HCT116 (cell line): Measurements from ENCODE around the gene ADGRG1. TPM values are rescaled to one million over a fixed set of nuclear protein-coding genes. Genes with fewer than 3 reads are reported as not detected.

Source experiments
- ATAC-seq: fragments of 200-7000 bp; cut with Tn5 transposase; 2 replicates; pipeline ENCODE4 v1.9.1; 2020; ENCODE audit warnings: mild to moderate bottlenecking, moderate library complexity
- BruUV-seq: library from RNA; stranded (reverse); fragments of 400-500 nt; replicated peaks from 2 replicates; lab custom pipeline; 2021; lab: Mats Ljungman, UMichigan
- CTCF ChIA-PET: fragments of 300-600 bp; sonication (Branson Sonifier 250); formaldehyde crosslinking; loops from one replicate; lab custom pipeline; 2021; ENCODE audit warnings: antibody characterized with exemption; lab: Charles Lee
- POLR2A ChIA-PET: fragments of 300-600, 350-600 bp; sonication (Branson Sonifier 250); formaldehyde crosslinking; loops from one replicate; lab custom pipeline; 2021; ENCODE audit warnings: antibody characterized with exemption; lab: Charles Lee
- RAD21 ChIA-PET, 2 experiments: fragments of 300-600 bp; sonication (Branson Sonifier 250); formaldehyde crosslinking; loops; one replicate each; lab custom pipeline; 2023; ENCODE audit warnings: low total read pairs in 2 of 2; ENCODE audit not compliant: uncharacterized antibody in 2 of 2, unreplicated experiment in 2 of 2, low non-redundant PET in 1 of 2; lab: Charles Lee
- DNase-seq: peaks from one replicate; pipeline ENCODE4 v3.0.0-alpha.2; 2010; ENCODE audit warnings: low read depth, low spot score
- H2AFZ ChIP-seq: fragments of 200-600 bp; shearing (Covaris generic), sonication (generic); 2 replicates; pipeline ENCODE4 v1.6.1; 2017; ENCODE audit warnings: low read depth, mixed run types, mixed read lengths, antibody characterized with exemption, low read length; ENCODE audit not compliant: poor library complexity, severe bottlenecking
- H3K27ac ChIP-seq: 2 replicates; pipeline ENCODE4 v1.5.1; 2012; ENCODE audit warnings: low read depth, low read length
- H3K27me3 ChIP-seq: fragments of 200-600 bp; sonication (generic); 2 replicates; pipeline ENCODE4 v1.6.1; 2016; ENCODE audit warnings: mixed run types, low read length, mixed read lengths; ENCODE audit not compliant: insufficient read depth
- H3K36me3 ChIP-seq, 2 experiments: fragments of 200-500 bp in 1 of 2; fragments of 200-600 bp in 1 of 2; sonication (Bioruptor generic) in 1 of 2; sonication (generic) in 1 of 2; 2 replicates each; pipeline versions ENCODE4 v1.5.1 to v1.6.1; 2014 to 2016; ENCODE audit warnings: low read length in 2 of 2, inconsistent platforms in 1 of 2, mixed read lengths in 1 of 2, mixed run types in 1 of 2; ENCODE audit not compliant: insufficient read depth in 2 of 2, control insufficient read depth in 1 of 2
- H3K4me1 ChIP-seq, 2 experiments: fragments of 200-600 bp in 1 of 2; sonication (generic) in 1 of 2; 2 replicates each; pipeline versions ENCODE4 v1.5.1 to v1.6.1; 2012 to 2017; ENCODE audit warnings: low read length in 2 of 2, inconsistent platforms in 1 of 2, mild to moderate bottlenecking in 1 of 2, mixed read lengths in 1 of 2, mixed run types in 1 of 2, moderate library complexity in 1 of 2; ENCODE audit not compliant: insufficient read depth in 2 of 2, control insufficient read depth in 1 of 2
- H3K4me2 ChIP-seq: fragments of 200-600 bp; sonication (generic); 2 replicates; pipeline ENCODE4 v1.6.1; 2017; ENCODE audit warnings: mixed run types, low read length, mixed read lengths
- H3K4me3 ChIP-seq, 2 experiments: fragments of 200-600 bp in 1 of 2; sonication (generic) in 1 of 2; replicated peaks in 1 of 2; 2 replicates each; pipeline ENCODE4 v1.5.1; 2011 to 2016; ENCODE audit warnings: low read length in 2 of 2, control low read depth in 1 of 2, low read depth in 1 of 2, mild to moderate bottlenecking in 1 of 2, mixed read lengths in 1 of 2, mixed run types in 1 of 2
- H3K79me2 ChIP-seq: fragments of 200-600 bp; sonication (generic); 2 replicates; pipeline ENCODE4 v1.6.1; 2017; ENCODE audit warnings: mild to moderate bottlenecking, mixed run types, low read length, moderate library complexity, mixed read lengths; ENCODE audit not compliant: insufficient read depth
- H3K9ac ChIP-seq: fragments of 200-600 bp; sonication (generic); 2 replicates; pipeline ENCODE4 v1.6.1; 2016; ENCODE audit warnings: low read length, mixed read lengths
- H3K9me2 ChIP-seq: fragments of 200-600 bp; sonication (generic), shearing (Covaris generic); 2 replicates; pipeline ENCODE4 v1.6.1; 2017; ENCODE audit warnings: mixed run types, mild to moderate bottlenecking, moderate library complexity; ENCODE audit not compliant: insufficient read depth
- H3K9me3 ChIP-seq, 2 experiments: fragments of 200-500 bp in 1 of 2; fragments of 200-600 bp in 1 of 2; sonication (Bioruptor generic) in 1 of 2; sonication (generic) in 1 of 2; 2 replicates each; pipeline ENCODE4 v1.6.1; 2014 to 2017; ENCODE audit warnings: low read length in 2 of 2, mixed read lengths in 2 of 2, inconsistent platforms in 1 of 2, low read depth in 1 of 2, mild to moderate bottlenecking in 1 of 2, mixed run types in 1 of 2, moderate library complexity in 1 of 2; ENCODE audit not compliant: control insufficient read depth in 1 of 2, insufficient read depth in 1 of 2
- H4K20me1 ChIP-seq: fragments of 200-600 bp; sonication (generic), shearing (Covaris generic); 2 replicates; pipeline ENCODE4 v1.6.1; 2017; ENCODE audit warnings: mixed run types, mild to moderate bottlenecking, moderate library complexity; ENCODE audit not compliant: insufficient read depth
- EZH2 ChIP-seq: fragments of 200-600 bp; sonication (generic); IDR thresholded peaks from 2 replicates; pipeline ENCODE4 v1.6.1; 2017; ENCODE audit warnings: antibody characterized with exemption, mixed run types
- EZH2phosphoT487 ChIP-seq: fragments of 200-600 bp; IDR thresholded peaks from 2 replicates; pipeline ENCODE4 v1.6.1; 2018; ENCODE audit warnings: antibody characterized with exemption, borderline replicate concordance
- JUND ChIP-seq: IDR thresholded peaks from 2 replicates; pipeline ENCODE4 v1.6.1; 2012
- POLR2A ChIP-seq: IDR thresholded peaks from 2 replicates; pipeline ENCODE4 v1.7.0; 2011; ENCODE audit warnings: borderline replicate concordance; ENCODE audit not compliant: insufficient read depth, insufficient read length; ENCODE audit errors: extremely low read depth
- POLR2AphosphoS5 ChIP-seq: IDR thresholded peaks from 2 replicates; pipeline ENCODE4 v1.6.1; 2011; ENCODE audit warnings: mild to moderate bottlenecking, low read depth, low read length, moderate library complexity
- RAD21 ChIP-seq: IDR thresholded peaks from 2 replicates; pipeline ENCODE4 v1.6.1; 2012; ENCODE audit warnings: low read depth, mild to moderate bottlenecking
- TCF7L2 ChIP-seq: IDR thresholded peaks from 2 replicates; pipeline ENCODE4 v1.7.0; 2011; ENCODE audit warnings: borderline replicate concordance, inconsistent platforms; ENCODE audit not compliant: insufficient read depth, insufficient read length; ENCODE audit errors: extremely low read depth
- intact Hi-C: fragments of 100-400 bp; cut with micrococcal nuclease; formaldehyde crosslinking; loops from 2 replicates; pipeline ENCODE4 v1.10.0; 2022
- total RNA-seq: library from RNA; stranded (reverse); gene quantifications from one replicate; pipeline ENCODE4 v1.2.1, GENCODE V29; 2021; ENCODE audit not compliant: unreplicated experiment
- TF ChIP-seq, protein P1 (sequence below): IDR thresholded peaks from 2 replicates; pipeline ENCODE4 v1.6.1; 2012
- TF ChIP-seq, protein P2 (sequence below): IDR thresholded peaks from 2 replicates; pipeline ENCODE4 v1.6.1; 2012; ENCODE audit warnings: low read depth
- TF ChIP-seq, protein P3 (sequence below), 3 experiments: fragments of 200-600 bp in 1 of 3; sonication (generic) in 1 of 3; IDR thresholded peaks in 2 of 3; conservative IDR thresholded peaks in 1 of 3; 2 replicates each; pipeline ENCODE4 v1.5.1; 2012 to 2017; ENCODE audit warnings: low read depth in 2 of 3, low read length in 2 of 3, antibody characterized with exemption in 1 of 3, borderline replicate concordance in 1 of 3, control low read depth in 1 of 3, mild to moderate bottlenecking in 1 of 3, mixed read lengths in 1 of 3, mixed run types in 1 of 3, moderate library complexity in 1 of 3; ENCODE audit not compliant: insufficient read depth in 1 of 3

Gene ADGRG1
- total RNA-seq, 1 experiment from 2014 or later = 36.4 TPM

DNA sequence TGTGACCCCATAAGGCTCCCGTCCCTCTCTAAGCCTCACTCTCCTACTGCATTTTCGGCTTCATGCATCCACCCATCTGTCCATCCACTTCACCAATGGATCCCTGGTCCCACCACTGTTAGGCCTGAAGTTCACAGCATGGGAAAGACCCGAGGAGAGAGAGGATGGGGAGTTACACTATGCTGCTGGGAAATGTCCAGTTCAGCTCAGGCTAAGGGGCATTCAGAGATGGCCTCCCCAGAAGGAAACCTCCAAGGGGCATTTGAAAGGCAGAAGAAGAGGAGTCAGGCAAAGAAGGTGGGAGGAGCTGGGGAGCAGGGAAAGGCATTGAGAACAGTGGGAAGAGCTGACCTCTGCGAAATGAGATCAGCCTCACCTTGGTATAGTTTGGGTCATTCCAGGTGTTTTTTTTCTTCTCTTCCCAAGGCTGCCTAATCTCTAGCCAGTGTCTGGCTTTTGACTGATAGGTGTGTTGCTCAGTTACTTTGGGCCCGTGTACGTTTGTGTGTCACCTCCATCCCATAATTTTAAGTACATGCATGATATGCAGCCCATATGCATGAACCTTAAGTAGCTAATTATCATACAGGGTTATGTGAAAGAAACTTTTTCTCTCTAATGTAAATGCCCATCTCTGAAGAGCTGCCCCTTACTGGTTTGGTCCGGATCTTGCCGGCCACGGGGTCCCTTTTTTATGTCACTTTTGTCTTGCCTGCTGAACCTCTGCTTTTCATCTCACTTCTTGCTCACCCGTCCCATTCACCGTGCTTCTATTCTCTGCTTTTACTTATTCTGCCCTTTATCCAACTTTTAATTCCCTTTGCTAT lies 54.6 kb downstream of the ADGRG1 start:
- H3K9ac ChIP-seq = no peak overlapping the region
- no peaks in the 10 kb centered on the region for H3K4me1 ChIP-seq
- H3K27me3 ChIP-seq = no peaks in the 10 kb centered on the region
- no peak for TF ChIP-seq JUND
- TF ChIP-seq POLR2AphosphoS5 = no peak
- TF ChIP-seq, protein P1, sequence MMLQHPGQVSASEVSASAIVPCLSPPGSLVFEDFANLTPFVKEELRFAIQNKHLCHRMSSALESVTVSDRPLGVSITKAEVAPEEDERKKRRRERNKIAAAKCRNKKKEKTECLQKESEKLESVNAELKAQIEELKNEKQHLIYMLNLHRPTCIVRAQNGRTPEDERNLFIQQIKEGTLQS = no peak
- TF ChIP-seq POLR2A = peak; percentile 54
- TF ChIP-seq, all 23 proteins: peak for 1
- no peak for DNase-seq
- Histone ChIP-seq H4K20me1 (no peaks in the 10 kb centered on the region), H3K4me2 (no peak overlapping the region), H2AFZ (no peak overlapping the region), H3K4me3 (no peak overlapping the region), H3K27ac (no peak overlapping the region), H3K36me3 (no peaks in the 10 kb centered on the region), H3K9me2 (no peaks in the 10 kb centered on the region), H3K9me3 (no peaks in the 10 kb centered on the region), H3K79me2 (no peaks in the 10 kb centered on the region)
- RAD21 ChIA-PET = no interaction called here
- intact Hi-C loops = no loop called here
- CTCF ChIA-PET = no interaction called here
- no TSS peak for BruUV-seq
- POLR2A ChIA-PET = interaction anchor here (0.6 kb wide), 1 partner anchor 281 kb away, joined by 3 read pairs; no protein-coding TSS in a partner anchor
- ATAC-seq = no peak; the same call in 1 of the 2 replicates

DNA sequence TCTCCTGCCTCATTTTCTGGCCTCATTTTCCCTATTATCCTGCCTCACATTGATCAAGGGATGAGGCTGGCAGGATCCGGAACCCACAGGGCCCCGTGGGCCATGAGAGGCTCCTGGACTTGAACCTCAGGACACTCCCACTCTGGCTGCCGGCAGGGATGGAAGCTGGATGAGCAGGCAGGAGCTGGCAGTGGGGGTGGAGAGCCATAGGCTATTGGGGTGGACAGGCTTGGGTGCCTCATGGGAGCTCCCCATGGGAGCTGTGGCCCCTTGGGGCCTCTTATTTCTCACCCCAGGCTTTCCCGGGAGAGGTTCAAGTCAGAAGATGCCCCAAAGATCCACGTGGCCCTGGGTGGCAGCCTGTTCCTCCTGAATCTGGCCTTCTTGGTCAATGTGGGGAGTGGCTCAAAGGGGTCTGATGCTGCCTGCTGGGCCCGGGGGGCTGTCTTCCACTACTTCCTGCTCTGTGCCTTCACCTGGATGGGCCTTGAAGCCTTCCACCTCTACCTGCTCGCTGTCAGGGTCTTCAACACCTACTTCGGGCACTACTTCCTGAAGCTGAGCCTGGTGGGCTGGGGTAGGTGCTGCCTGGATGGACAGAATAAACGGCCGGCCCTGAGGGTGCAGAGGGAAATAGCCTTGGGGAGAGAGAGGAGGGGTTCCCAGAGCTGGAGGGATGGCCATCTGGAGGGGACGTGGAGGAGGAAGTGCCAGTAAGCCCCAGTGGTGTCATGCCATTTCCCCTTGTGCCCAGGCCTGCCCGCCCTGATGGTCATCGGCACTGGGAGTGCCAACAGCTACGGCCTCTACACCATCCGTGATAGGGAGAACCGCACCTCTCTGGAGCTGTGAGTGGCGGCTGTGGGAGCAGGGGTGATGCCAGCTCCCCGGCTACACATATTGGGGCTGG lies 55.5 kb downstream of the ADGRG1 start:
- Histone ChIP-seq H3K27me3 (no peaks in the 10 kb centered on the region), H3K4me2 (no peak overlapping the region), H3K9me2 (no peaks in the 10 kb centered on the region), H3K9me3 (no peaks in the 10 kb centered on the region), H2AFZ (no peak overlapping the region), H3K27ac (no peak overlapping the region), H4K20me1 (no peaks in the 10 kb centered on the region), H3K4me1 (no peaks in the 10 kb centered on the region), H3K79me2 (no peaks in the 10 kb centered on the region), H3K36me3 (no peaks in the 10 kb centered on the region), H3K4me3 (no peak overlapping the region), H3K9ac (no peak overlapping the region)
- intact Hi-C loops = no loop called here
- POLR2A ChIA-PET = interaction anchor here (0.6 to 1.2 kb wide), 2 partner anchors 51 to 282 kb away, joined by 3 read pairs; partner anchors contain the start of gene KATNB1
- CTCF ChIA-PET = no interaction called here
- DNase-seq (no peak), ATAC-seq (no peak)
- RAD21 ChIA-PET = no interaction called here
- no TSS peak for BruUV-seq
- TF ChIP-seq RAD21 (no peak), POLR2AphosphoS5 (no peak), JUND (no peak), TCF7L2 (no peak), EZH2phosphoT487 (no peak), EZH2 (no peak)
- TF ChIP-seq, protein P2, sequence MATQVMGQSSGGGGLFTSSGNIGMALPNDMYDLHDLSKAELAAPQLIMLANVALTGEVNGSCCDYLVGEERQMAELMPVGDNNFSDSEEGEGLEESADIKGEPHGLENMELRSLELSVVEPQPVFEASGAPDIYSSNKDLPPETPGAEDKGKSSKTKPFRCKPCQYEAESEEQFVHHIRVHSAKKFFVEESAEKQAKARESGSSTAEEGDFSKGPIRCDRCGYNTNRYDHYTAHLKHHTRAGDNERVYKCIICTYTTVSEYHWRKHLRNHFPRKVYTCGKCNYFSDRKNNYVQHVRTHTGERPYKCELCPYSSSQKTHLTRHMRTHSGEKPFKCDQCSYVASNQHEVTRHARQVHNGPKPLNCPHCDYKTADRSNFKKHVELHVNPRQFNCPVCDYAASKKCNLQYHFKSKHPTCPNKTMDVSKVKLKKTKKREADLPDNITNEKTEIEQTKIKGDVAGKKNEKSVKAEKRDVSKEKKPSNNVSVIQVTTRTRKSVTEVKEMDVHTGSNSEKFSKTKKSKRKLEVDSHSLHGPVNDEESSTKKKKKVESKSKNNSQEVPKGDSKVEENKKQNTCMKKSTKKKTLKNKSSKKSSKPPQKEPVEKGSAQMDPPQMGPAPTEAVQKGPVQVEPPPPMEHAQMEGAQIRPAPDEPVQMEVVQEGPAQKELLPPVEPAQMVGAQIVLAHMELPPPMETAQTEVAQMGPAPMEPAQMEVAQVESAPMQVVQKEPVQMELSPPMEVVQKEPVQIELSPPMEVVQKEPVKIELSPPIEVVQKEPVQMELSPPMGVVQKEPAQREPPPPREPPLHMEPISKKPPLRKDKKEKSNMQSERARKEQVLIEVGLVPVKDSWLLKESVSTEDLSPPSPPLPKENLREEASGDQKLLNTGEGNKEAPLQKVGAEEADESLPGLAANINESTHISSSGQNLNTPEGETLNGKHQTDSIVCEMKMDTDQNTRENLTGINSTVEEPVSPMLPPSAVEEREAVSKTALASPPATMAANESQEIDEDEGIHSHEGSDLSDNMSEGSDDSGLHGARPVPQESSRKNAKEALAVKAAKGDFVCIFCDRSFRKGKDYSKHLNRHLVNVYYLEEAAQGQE = no peak
- TF ChIP-seq, protein P1 = no peak
- TF ChIP-seq, protein P3, sequence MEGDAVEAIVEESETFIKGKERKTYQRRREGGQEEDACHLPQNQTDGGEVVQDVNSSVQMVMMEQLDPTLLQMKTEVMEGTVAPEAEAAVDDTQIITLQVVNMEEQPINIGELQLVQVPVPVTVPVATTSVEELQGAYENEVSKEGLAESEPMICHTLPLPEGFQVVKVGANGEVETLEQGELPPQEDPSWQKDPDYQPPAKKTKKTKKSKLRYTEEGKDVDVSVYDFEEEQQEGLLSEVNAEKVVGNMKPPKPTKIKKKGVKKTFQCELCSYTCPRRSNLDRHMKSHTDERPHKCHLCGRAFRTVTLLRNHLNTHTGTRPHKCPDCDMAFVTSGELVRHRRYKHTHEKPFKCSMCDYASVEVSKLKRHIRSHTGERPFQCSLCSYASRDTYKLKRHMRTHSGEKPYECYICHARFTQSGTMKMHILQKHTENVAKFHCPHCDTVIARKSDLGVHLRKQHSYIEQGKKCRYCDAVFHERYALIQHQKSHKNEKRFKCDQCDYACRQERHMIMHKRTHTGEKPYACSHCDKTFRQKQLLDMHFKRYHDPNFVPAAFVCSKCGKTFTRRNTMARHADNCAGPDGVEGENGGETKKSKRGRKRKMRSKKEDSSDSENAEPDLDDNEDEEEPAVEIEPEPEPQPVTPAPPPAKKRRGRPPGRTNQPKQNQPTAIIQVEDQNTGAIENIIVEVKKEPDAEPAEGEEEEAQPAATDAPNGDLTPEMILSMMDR (IDR thresholded peaks at IDR 0.05 in 2 of 3, conservative IDR thresholded peaks at IDR 0.05 in 1 of 3; ENCODE audit: borderline replicate concordance in 1 of 3, insufficient read depth in 1 of 3, low read depth in 2 of 3, low read length in 2 of 3) = no peak
